ENCODE data around the gene ADARB2.
"Not testable (repeated sequence)": the region's sequence is repeated elsewhere in the genome, so short reads cannot be mapped to it uniquely, and the experiment has no call there.

The ADARB2 gene

GRCh38 chr10:1434912-1435692 lies 302.2 kb downstream of the ADARB2 start:
- no peak for TF ChIP-seq Cebpa-rat (IDR thresholded peaks at IDR 0.05)
- Histone ChIP-seq H3K27ac (no peak overlapping the region), H4K20me1 (no peaks in the 10 kb centered on the region; the same call in 1 of the 2 replicates), H3K9me3 (peaks cover 22% of the 10 kb centered on the region), H3K9ac (no peak overlapping the region), H3K4me1 (peaks cover 19% of the 10 kb centered on the region), H3K4me2 (peak overlapping the region; percentile 60), H3K27me3 (no peaks in the 10 kb centered on the region), H3K36me3 (no peaks in the 10 kb centered on the region), H3K4me3 (no peak overlapping the region)

GRCh38 chr10:1434202-1434601 lies 303.1 kb downstream of the ADARB2 start:
- H3K4me3 ChIP-seq, result no peak overlapping the region
- no peaks in the 10 kb centered on the region; the same call in 1 of the 2 replicates for H4K20me1 ChIP-seq
- peaks cover 19% of the 10 kb centered on the region for H3K4me1 ChIP-seq
- no peaks in the 10 kb centered on the region for H3K27me3 ChIP-seq
- peaks cover 27% of the 10 kb centered on the region for H3K9me3 ChIP-seq
- H3K27ac ChIP-seq, result no peak overlapping the region
- peak overlapping the region; percentile 60 for H3K4me2 ChIP-seq
- no peaks in the 10 kb centered on the region for H3K36me3 ChIP-seq
- no peak for TF ChIP-seq Cebpa-rat (IDR thresholded peaks at IDR 0.05)
- no peak overlapping the region for H3K9ac ChIP-seq

GRCh38 chr10:1432161-1432560 lies 305.2 kb downstream of the ADARB2 start:
- Histone ChIP-seq H3K9me3 (peaks cover 27% of the 10 kb centered on the region), H3K4me1 (peaks cover 38% of the 10 kb centered on the region), H3K9ac (no peak overlapping the region), H3K4me2 (no peak overlapping the region), H3K27ac (no peak overlapping the region), H3K36me3 (no peaks in the 10 kb centered on the region), H3K27me3 (no peaks in the 10 kb centered on the region), H4K20me1 (no peaks in the 10 kb centered on the region; the same call in 1 of the 2 replicates), H3K4me3 (no peak overlapping the region)
- TF ChIP-seq Cebpa-rat (IDR thresholded peaks at IDR 0.05), result no peak

GRCh38 chr10:1431229-1431628 lies 306.1 kb downstream of the ADARB2 start:
- peaks cover 27% of the 10 kb centered on the region for H3K9me3 ChIP-seq
- no peak for TF ChIP-seq Cebpa-rat (IDR thresholded peaks at IDR 0.05)
- H3K27ac ChIP-seq, result no peak overlapping the region
- peaks cover 47% of the 10 kb centered on the region for H3K4me1 ChIP-seq
- H3K36me3 ChIP-seq, result no peaks in the 10 kb centered on the region
- H3K9ac ChIP-seq, result no peak overlapping the region
- H3K4me2 ChIP-seq, result no peak overlapping the region
- no peaks in the 10 kb centered on the region; the same call in 1 of the 2 replicates for H4K20me1 ChIP-seq
- H3K4me3 ChIP-seq, result no peak overlapping the region
- H3K27me3 ChIP-seq, result no peaks in the 10 kb centered on the region

- TF ChIP-seq Cebpa-rat (IDR thresholded peaks at IDR 0.05), result peak; percentile 71
- not testable (repeated sequence) for H3K36me3 ChIP-seq, H3K4me3 ChIP-seq, H3K9ac ChIP-seq, H3K27me3 ChIP-seq, H3K27ac ChIP-seq, H4K20me1 ChIP-seq
- Histone ChIP-seq H3K9me3 (peaks cover 27% of the 10 kb centered on the region), H3K4me1 (peaks cover 64% of the 10 kb centered on the region), H3K4me2 (peak overlapping the region; percentile 84)
Measured at GRCh38 chr10:1427521-1428186, 309.7 kb downstream of the ADARB2 start.

- Histone ChIP-seq H3K9me3 (peaks cover 25% of the 10 kb centered on the region), H3K36me3 (no peaks in the 10 kb centered on the region), H4K20me1 (peaks cover 8% of the 10 kb centered on the region; the same call in 1 of the 2 replicates), H3K4me3 (no peak overlapping the region), H3K27me3 (no peaks in the 10 kb centered on the region), H3K9ac (no peak overlapping the region; the same call in 1 of the 2 replicates), H3K27ac (peak overlapping the region; percentile 52), H3K4me1 (peaks cover 72% of the 10 kb centered on the region), H3K4me2 (peak overlapping the region; percentile 84)
- TF ChIP-seq Cebpa-rat (IDR thresholded peaks at IDR 0.05), result no peak
Measured at GRCh38 chr10:1426786-1427185, 310.5 kb downstream of the ADARB2 start.

- TF ChIP-seq Cebpa-rat (IDR thresholded peaks at IDR 0.05), result no peak
- H3K4me3 ChIP-seq, result no peak overlapping the region
- peaks cover 16% of the 10 kb centered on the region for H3K9me3 ChIP-seq
- H3K36me3 ChIP-seq, result no peaks in the 10 kb centered on the region
- no peaks in the 10 kb centered on the region for H3K27me3 ChIP-seq
- H3K27ac ChIP-seq, result peak overlapping the region; percentile 52; the same call in 1 of the 2 replicates
- H3K9ac ChIP-seq, result no peak overlapping the region; the same call in 1 of the 2 replicates
- H3K4me1 ChIP-seq, result peaks cover 82% of the 10 kb centered on the region
- H4K20me1 ChIP-seq, result peaks cover 8% of the 10 kb centered on the region; the same call in 1 of the 2 replicates
- H3K4me2 ChIP-seq, result peak overlapping the region; percentile 84
Measured at GRCh38 chr10:1425879-1426278, 311.4 kb downstream of the ADARB2 start.

GRCh38 chr10:1424648-1425047 lies 312.7 kb downstream of the ADARB2 start:
- H3K4me3 ChIP-seq, result no peak overlapping the region
- no peaks in the 10 kb centered on the region for H3K36me3 ChIP-seq
- H3K4me2 ChIP-seq, result peak overlapping the region; percentile 84
- H4K20me1 ChIP-seq, result peaks cover 8% of the 10 kb centered on the region; the same call in 1 of the 2 replicates
- 0 out of 2 replicates have a peak, but pooled peaks cover 4% of the 10 kb centered on the region for H3K9me3 ChIP-seq
- TF ChIP-seq Cebpa-rat (IDR thresholded peaks at IDR 0.05), result no peak
- H3K27ac ChIP-seq, result no peak overlapping the region
- no peaks in the 10 kb centered on the region for H3K27me3 ChIP-seq
- H3K4me1 ChIP-seq, result peaks cover 94% of the 10 kb centered on the region
- H3K9ac ChIP-seq, result no peak overlapping the region

- no peak overlapping the region for H3K9ac ChIP-seq
- peaks cover 8% of the 10 kb centered on the region; the same call in 1 of the 2 replicates for H4K20me1 ChIP-seq
- peak overlapping the region; percentile 9; the same call in 1 of the 2 replicates for H3K4me3 ChIP-seq
- no peaks in the 10 kb centered on the region for H3K27me3 ChIP-seq
- H3K9me3 ChIP-seq, result no peaks in the 10 kb centered on the region
- H3K4me1 ChIP-seq, result peaks cover 100% of the 10 kb centered on the region
- H3K27ac ChIP-seq, result no peak overlapping the region
- TF ChIP-seq Cebpa-rat (IDR thresholded peaks at IDR 0.05), result no peak
- peak overlapping the region; percentile 84 for H3K4me2 ChIP-seq
- H3K36me3 ChIP-seq, result no peaks in the 10 kb centered on the region
Measured at GRCh38 chr10:1423676-1424253, 313.6 kb downstream of the ADARB2 start.

All from BLaER1 (cell line).